HG03354 (cell line): ENCODE results near the gene MAP3K1.

Experiments used
- ATAC-seq: cut with Tn5 transposase; IDR thresholded peaks from one replicate; pipeline ENCODE4 v1.9.1; 2021; ENCODE audit warnings: mild to moderate bottlenecking; ENCODE audit not compliant: unreplicated experiment, poor library complexity, severe bottlenecking

The MAP3K1 gene

DNA sequence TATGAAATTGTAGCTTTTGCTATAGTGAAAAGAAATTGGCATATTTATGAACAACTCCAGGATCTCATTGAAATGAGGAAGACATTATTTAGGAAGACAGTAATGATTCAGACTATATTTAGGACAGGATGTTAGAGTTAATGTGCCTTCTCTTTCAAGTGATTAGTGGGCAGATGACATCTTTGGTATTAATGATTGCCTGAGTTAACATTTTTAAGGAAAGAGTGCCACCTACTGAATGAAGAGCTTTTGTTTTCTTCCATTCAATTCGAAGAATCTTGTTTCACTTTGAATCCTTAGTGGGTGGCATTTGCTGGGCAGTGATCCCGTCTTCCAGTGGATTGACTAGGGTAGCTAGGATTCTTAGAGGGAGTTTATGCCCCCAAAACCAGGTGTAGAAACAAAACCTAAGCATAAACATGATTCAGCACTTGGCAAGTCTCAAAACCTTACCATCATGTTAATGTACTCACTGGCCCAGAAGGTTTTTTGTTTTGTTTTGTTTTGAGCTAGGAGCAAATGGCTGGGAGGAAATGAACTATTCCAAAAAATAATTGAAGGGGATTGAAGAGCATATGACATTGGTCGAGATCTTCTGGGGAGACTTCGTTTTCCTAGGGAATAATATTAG lies 23.2 kb downstream of the MAP3K1 start:
- ATAC-seq: peak; percentile 77

- ATAC-seq: no peak
Observed at GRCh38 chr5:56839062-56839461, 23.7 kb downstream of the MAP3K1 start.

GRCh38 chr5:56840597-56840996 lies 25.2 kb downstream of the MAP3K1 start:
- ATAC-seq: peak; percentile 55

GRCh38 chr5:56845277-56845676 lies 29.9 kb downstream of the MAP3K1 start:
- no peak for ATAC-seq

DNA sequence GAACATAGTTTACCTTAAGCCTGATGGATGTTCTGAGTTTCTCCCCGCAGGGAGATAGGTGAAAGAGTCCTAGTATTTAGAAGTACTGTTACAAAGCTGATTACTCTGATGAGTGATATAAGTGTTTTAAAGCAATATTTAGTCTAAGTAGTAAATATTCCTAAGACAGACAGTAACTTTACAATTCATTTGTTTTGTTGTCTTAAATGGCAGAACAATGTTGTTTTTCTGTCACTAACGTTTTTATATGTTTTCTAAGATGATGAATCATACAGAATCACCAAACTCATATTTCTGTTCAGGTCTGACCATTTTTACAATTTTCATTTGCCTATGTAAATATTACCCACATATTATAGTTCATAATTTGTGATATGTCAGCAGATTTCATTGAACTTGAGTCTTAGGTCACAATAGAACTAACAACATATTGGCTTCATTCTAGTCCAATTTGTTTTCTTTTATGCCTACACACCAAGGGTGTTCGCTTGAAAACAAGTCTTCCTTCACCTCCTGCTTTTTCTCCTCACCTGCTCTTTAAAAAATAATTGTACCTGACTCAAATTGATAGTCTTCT lies 30.6 kb downstream of the MAP3K1 start:
- no peak for ATAC-seq

DNA sequence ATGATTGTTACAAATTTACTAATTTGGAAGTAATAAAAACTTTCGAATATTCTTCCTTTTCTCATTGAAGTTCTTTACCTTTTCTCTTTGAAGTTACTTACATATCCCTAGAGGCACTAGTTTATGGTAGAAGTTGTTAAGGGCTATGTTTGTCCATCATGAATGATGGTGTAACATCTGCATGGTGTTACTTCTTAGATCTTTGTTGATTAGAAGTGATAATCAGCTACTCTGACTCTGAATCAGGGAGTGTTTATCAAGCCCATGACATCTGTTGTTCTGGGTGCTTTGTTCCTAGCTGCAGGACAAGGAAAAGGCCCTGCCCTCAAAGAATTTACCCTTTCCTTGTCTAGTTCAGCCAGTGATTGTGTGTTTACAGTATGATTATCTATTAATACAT lies 32.9 kb downstream of the MAP3K1 start:
- ATAC-seq: no peak

DNA sequence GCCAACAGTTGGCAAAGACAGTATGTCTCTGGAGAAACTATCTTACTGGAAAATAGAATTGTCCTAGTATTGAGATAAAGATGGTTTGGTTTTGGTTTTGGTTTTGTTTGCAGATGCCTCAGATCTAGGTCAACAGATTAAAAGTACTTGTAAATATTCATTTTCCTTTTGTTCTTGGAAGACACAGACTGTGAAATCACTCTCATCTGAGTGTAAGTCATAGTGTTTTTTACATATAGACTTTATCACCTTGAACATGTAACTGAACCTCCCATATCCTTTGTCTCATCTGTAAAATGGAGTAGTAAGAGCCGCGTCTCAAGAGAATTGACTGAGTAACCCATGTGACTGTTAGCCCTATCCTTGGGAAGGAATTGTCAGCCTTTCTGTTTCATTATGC lies 34.3 kb downstream of the MAP3K1 start:
- ATAC-seq: no peak

GRCh38 chr5:56850423-56850822 lies 35.1 kb downstream of the MAP3K1 start:
- no peak for ATAC-seq

DNA sequence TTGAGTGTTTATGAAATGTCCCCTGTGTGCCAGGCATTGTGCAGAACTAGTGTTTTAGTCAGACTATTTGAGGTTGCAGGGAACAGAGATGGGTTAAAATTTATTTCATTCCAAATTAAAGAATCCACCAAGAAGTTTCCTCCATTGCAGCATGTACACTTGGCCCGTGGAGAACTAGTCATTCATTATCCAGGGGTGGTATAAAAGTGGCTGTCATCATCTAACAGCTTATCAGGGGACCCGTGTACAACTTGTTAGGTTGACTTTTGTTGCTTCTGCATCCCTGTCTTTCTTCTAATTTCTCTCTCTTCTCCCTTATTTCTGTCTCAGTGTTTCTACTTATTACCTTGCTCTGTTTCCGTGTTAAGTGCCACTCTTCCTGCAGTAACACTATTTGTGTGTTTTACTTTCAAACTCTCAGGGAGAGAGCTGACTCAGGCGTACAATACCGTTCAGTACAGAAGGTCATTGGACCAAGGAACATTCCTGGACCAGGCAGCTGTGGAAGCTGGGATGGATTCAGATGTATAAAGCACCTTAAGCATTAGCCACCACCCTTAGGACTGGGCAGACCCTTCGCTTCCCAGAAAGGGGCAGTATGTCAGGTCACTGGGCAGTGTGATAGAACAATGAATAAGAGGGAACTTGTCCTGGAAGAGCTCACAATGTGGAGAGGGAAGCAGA lies 36.1 kb downstream of the MAP3K1 start:
- no peak for ATAC-seq

GRCh38 chr5:56852228-56853000 lies 37.1 kb downstream of the MAP3K1 start:
- no peak for ATAC-seq

- no peak for ATAC-seq
Observed at GRCh38 chr5:56853698-56854097, 38.3 kb downstream of the MAP3K1 start.

- no peak for ATAC-seq
Observed at GRCh38 chr5:56854920-56855319, 39.6 kb downstream of the MAP3K1 start.

- no peak for ATAC-seq
Observed at GRCh38 chr5:56856541-56857178, 41.3 kb downstream of the MAP3K1 start.

GRCh38 chr5:56858777-56859442 lies 43.6 kb downstream of the MAP3K1 start:
- no peak for ATAC-seq

- ATAC-seq: no peak
Observed at GRCh38 chr5:56861893-56862485, 46.6 kb downstream of the MAP3K1 start.

DNA sequence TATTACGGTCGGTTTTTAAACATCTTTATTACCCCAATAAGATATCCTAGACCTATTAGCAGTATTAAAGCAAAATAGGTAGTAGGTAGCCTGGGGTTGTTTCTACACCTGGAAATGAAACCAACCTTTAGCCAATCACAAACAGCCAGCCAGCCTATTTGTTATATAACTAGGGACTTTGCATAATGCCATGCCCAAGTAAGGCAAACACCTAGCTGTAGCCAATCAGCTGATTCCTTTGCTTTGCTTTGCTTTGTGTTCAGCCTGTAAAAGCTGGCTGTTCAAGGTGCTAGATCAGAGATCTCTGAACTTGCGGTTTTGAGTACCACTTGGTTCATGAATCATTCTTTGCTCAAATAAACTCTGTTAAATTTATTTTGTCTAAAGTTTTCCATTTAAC lies 47.6 kb downstream of the MAP3K1 start:
- ATAC-seq: no peak

DNA sequence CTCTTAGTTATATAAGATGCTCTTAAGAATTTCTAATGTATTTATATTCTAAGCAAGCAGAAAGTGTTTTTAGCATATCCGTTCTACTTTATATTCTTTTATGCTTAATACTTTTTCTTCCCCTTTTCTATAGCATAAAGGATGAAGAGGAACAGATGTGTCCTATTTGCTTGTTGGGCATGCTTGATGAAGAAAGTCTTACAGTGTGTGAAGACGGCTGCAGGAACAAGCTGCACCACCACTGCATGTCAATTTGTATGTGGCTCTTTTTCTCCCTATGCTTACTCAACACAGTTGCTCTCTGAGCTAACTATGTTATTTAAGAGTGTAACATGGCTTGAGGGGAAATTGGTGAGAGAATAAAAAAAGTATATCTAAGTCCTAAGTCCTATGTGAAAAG lies 56.4 kb downstream of the MAP3K1 start:
- ATAC-seq: no peak

DNA sequence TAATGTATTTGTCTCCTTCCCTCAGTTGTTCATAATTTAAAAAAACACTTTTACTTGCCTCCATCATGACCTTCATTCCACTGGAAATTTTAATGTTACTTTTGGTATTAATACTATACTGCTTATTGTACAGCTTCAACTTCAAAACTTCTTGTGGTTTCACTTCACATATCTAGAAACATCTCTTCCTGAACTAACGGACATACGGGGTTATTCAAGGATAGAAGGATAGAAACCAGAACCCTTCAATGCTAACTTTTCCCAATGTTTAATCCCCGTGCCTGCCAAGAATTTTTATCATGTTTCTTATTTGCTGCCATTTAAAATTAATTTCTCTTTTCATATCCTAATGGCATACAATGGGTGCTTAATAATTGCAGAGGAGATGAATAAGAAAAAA lies 57.7 kb downstream of the MAP3K1 start:
- no peak for ATAC-seq

- ATAC-seq: no peak
Observed at GRCh38 chr5:56876327-56876726, 61.0 kb downstream of the MAP3K1 start.
